K562 (cell line): ENCODE measurements around the gene ELF3. TPM values are rescaled to one million over a fixed set of nuclear protein-coding genes. Genes with fewer than 3 reads are reported as not detected.
A peak's percentile ranks its signal among the peaks of the same experiment; 100 is the strongest.

Experiments
- E2F8 ChIP-seq: fragments of 450-650 bp; IDR thresholded peaks from 2 replicates; pipeline ENCODE4 v1.7.1; 2018; ENCODE audit warnings: mild to moderate bottlenecking, low read depth; ENCODE audit not compliant: partially characterized antibody
- ELF4 ChIP-seq: fragments of 450-650 bp; formaldehyde crosslinking; IDR thresholded peaks from 2 replicates; pipeline ENCODE4 v1.4.0; 2022; ENCODE audit warnings: missing genetic modification characterization
- HCFC1 ChIP-seq: IDR thresholded peaks from 2 replicates; pipeline ENCODE4 v1.6.1; 2012; ENCODE audit warnings: low read depth, low read length, improper control_type of control experiment
- HDGF ChIP-seq: fragments of 450-650 bp; IDR thresholded peaks from 2 replicates; pipeline ENCODE4 v1.6.1; 2016
- KLF1 ChIP-seq: fragments of 450-650 bp; IDR thresholded peaks from 2 replicates; pipeline ENCODE4 v1.6.1; 2016; ENCODE audit warnings: missing genetic modification characterization, missing compliant biosample characterization
- MIER1 ChIP-seq: fragments of 450-650 bp; IDR thresholded peaks from 2 replicates; pipeline ENCODE4 v1.6.1; 2016; ENCODE audit warnings: antibody characterized with exemption, mild to moderate bottlenecking, low read depth
- NFE2 ChIP-seq: IDR thresholded peaks from 2 replicates; pipeline ENCODE4 v1.6.1; 2014; ENCODE audit warnings: antibody characterized with exemption, low read depth
- PML ChIP-seq: IDR thresholded peaks from 2 replicates; pipeline ENCODE4 v1.6.1; 2012; ENCODE audit warnings: low read length, inconsistent platforms
- PURB ChIP-seq: sonication (generic); formaldehyde crosslinking; IDR thresholded peaks from 2 replicates; pipeline ENCODE4 v1.9.0; 2021; ENCODE audit warnings: low read depth, mild to moderate bottlenecking, missing genetic modification reagents
- RBM25 ChIP-seq: fragments of 200-400 bp; formaldehyde crosslinking; IDR thresholded peaks from 2 replicates; pipeline ENCODE4 v1.6.1; 2018; ENCODE audit warnings: low read length, low read depth, moderate library complexity; ENCODE audit not compliant: severe bottlenecking
- RHOXF2B ChIP-seq: fragments of 250-450 bp; sonication (Bioruptor Pico); conservative IDR thresholded peaks from 2 replicates; pipeline ENCODE4 v1.5.1; 2021
- SIN3B ChIP-seq: fragments of 450-650 bp; IDR thresholded peaks from 2 replicates; pipeline ENCODE4 v1.6.1; 2017; ENCODE audit warnings: low read depth, mild to moderate bottlenecking, moderate library complexity
- SMAD2 ChIP-seq: fragments of 150-350 bp; IDR thresholded peaks from 2 replicates; pipeline ENCODE4 v1.6.1; 2014; ENCODE audit warnings: low read depth, mild to moderate bottlenecking, low read length
- SRSF3 ChIP-seq: fragments of 200-400 bp; formaldehyde crosslinking; IDR thresholded peaks from 2 replicates; pipeline ENCODE4 v1.6.1; 2016; ENCODE audit warnings: mild to moderate bottlenecking, low read length, moderate library complexity; ENCODE audit not compliant: insufficient read depth
- ZBTB7A ChIP-seq: IDR thresholded peaks from 2 replicates; pipeline ENCODE4 v1.6.1; 2011; ENCODE audit warnings: low read depth, mild to moderate bottlenecking, low read length, moderate library complexity, borderline replicate concordance; ENCODE audit not compliant: control insufficient read depth
- ZNF354B ChIP-seq: fragments of 250-450 bp; sonication (Bioruptor Pico); IDR thresholded peaks from 2 replicates; pipeline ENCODE4 v1.4.0; 2020
- ZNF444 ChIP-seq: fragments of 250-450 bp; sonication (Bioruptor Pico); IDR thresholded peaks from 2 replicates; pipeline ENCODE4 v1.4.0; 2020; ENCODE audit warnings: mild to moderate bottlenecking, moderate library complexity
- polyA plus RNA-seq, 8 experiments: library from polyadenylated mRNA; depleted of rRNA in 4 of 8; stranded (reverse) in 5 of 8; unstranded in 3 of 8; fragments of >200 nt; fragmentation: Nextera tagmentation in 2 of 8; fragmentation: Illumina TruSeq in 1 of 8; extraction: Ambion mirVana in 2 of 8; extraction: Trizol in 1 of 8; gene quantifications; 2 replicates each; pipeline versions ENCODE4 v1.2.1 to v1.2.3, GENCODE V29; 2011 to 2014; ENCODE audit warnings: inconsistent platforms in 1 of 8, missing spikeins in 1 of 8
- total RNA-seq, 7 experiments: library from RNA; depleted of rRNA in 6 of 7; stranded (reverse); fragments of >200 nt in 6 of 7; fragmentation: Illumina TruSeq in 2 of 7; extraction: Trizol in 2 of 7; gene quantifications; 2 replicates each; pipeline versions ENCODE4 v1.2.1 to v1.2.3, GENCODE V29; 2011 to 2021; ENCODE audit warnings: low replicate concordance in 1 of 7
- TF ChIP-seq, protein P1 (sequence below): fragments of 250-450 bp; sonication (Bioruptor Pico); IDR thresholded peaks from 2 replicates; pipeline ENCODE4 v1.5.0; 2021; ENCODE audit warnings: mild to moderate bottlenecking, moderate library complexity
- TF ChIP-seq, protein P2 (sequence below): fragments of 450-650 bp; conservative IDR thresholded peaks from 2 replicates; pipeline ENCODE4 v1.6.1; 2016; ENCODE audit warnings: missing genetic modification characterization, low read depth, mild to moderate bottlenecking, missing compliant biosample characterization, moderate library complexity

The ELF3 gene
- total and polyA plus RNA-seq, 9 of the 15 experiments (the other 6 are each of a cell fraction or from before 2014, with no cell fraction given): 0.03 to 1.2 (median 0.07) TPM; not detected in 4

GRCh38 chr1:201982623-201983379 lies 27.6 kb upstream of the ELF3 start, which contains the start of gene RNPEP (continued):
- TF ChIP-seq, protein P1, sequence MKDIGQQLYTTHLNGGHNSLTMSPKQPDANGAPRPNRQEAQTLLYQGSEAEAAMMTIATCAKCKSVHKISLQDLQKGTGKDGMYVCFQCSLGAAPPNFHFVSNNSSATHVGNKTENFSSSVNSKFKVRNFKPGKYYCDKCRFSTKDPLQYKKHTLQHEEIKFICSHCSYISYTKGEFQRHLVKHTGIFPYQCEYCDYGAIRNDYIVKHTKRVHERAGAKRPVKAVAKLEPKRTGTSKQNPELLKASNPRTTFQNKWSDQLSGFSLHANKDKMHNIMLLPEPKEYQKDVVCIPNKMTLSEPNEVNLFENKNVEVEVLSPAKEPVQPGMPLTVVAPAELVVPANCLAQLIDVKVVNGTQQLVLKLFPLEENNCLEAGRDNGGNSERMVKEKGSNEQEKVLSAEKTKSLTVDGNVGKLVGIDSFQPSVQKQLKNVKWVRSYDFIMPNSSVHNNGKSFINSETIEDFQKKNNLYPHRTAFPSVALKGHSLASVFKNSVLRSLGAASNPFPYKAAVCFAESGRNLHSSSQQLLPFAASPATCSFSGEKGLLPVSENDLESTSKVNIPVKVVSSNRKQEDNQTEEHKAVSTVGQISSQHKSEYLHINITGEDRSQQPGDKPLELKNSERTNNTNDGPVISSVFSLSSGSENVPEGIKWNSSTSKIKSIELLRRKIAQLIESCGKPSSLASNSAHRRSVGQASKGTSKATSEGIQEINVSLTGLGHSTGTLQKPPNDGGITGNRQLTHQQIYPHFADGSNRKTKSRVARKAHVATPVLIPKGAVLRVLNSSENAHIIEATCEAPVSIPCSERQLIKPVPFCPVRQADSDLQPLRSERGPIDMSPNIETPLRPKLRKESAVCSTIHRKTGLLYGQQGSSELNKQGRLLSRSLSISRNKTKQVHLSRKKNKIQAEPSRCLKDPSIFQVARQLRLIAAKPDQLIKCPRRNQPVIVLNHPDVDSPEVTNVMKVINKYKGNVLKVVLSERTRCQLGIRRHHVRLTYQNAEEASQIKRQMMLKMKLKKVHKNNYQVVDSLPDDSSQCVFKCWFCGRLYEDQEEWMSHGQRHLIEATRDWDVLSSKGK (CRISPR knock-in tag): no peak
- TF ChIP-seq PML: no peak
- no peak for TF ChIP-seq ZNF444 (CRISPR knock-in tag)
- 0 out of 2 replicates have a peak, but pooled peaks have one; percentile 2 for TF ChIP-seq NFE2
- no peak for TF ChIP-seq RHOXF2B (CRISPR knock-in tag)
- no peak for TF ChIP-seq HCFC1
- TF ChIP-seq ZNF354B (CRISPR knock-in tag): no peak
- TF ChIP-seq E2F8: peak; percentile 85
- TF ChIP-seq SIN3B: peak; percentile 58
- no peak; the same call in 1 of the 2 replicates for TF ChIP-seq HDGF
- TF ChIP-seq ELF4: peak; percentile 82; the same call in 1 of the 2 replicates
- no peak for TF ChIP-seq PURB (CRISPR knock-in tag)
- 0 out of 2 replicates have a peak, but pooled peaks have one; percentile 20 for TF ChIP-seq KLF1 (tag)
- TF ChIP-seq RBM25: peak; percentile 34
- no peak for TF ChIP-seq SMAD2
- no peak for TF ChIP-seq SRSF3
- TF ChIP-seq MIER1: no peak
- peak; percentile 84 for TF ChIP-seq ZBTB7A
- TF ChIP-seq, protein P2, sequence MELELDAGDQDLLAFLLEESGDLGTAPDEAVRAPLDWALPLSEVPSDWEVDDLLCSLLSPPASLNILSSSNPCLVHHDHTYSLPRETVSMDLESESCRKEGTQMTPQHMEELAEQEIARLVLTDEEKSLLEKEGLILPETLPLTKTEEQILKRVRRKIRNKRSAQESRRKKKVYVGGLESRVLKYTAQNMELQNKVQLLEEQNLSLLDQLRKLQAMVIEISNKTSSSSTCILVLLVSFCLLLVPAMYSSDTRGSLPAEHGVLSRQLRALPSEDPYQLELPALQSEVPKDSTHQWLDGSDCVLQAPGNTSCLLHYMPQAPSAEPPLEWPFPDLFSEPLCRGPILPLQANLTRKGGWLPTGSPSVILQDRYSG (tag): no peak
